Trophoblast cell (in vitro differentiated cells and primary cell): Measurements from ENCODE around the gene ARHGEF18. TPM values are rescaled to one million over a fixed set of nuclear protein-coding genes. Genes with fewer than 3 reads are reported as not detected.

Experiments used
- DNase-seq, 2 donors: peaks; one replicate each; pipeline ENCODE4 v3.0.0-alpha.2; 2016
- H2AFZ ChIP-seq: 2 replicates; pipeline ENCODE4 v1.6.1; 2013; ENCODE audit warnings: low read length, moderate library complexity, mild to moderate bottlenecking; ENCODE audit not compliant: insufficient read depth, poor library complexity
- H2AK5ac ChIP-seq: 2 replicates; pipeline ENCODE4 v1.6.1; 2013; ENCODE audit warnings: mild to moderate bottlenecking, low read length
- H2BK120ac ChIP-seq: 2 replicates; pipeline ENCODE4 v1.6.1; 2013; ENCODE audit warnings: low read length, mild to moderate bottlenecking, moderate library complexity; ENCODE audit not compliant: insufficient read depth, poor library complexity
- H2BK12ac ChIP-seq: 2 replicates; pipeline ENCODE4 v1.6.1; 2013; ENCODE audit warnings: mild to moderate bottlenecking, low read length, moderate library complexity
- H2BK5ac ChIP-seq: 2 replicates; pipeline ENCODE4 v1.6.1; 2013; ENCODE audit warnings: low read length, low read depth, moderate library complexity, mild to moderate bottlenecking; ENCODE audit not compliant: poor library complexity
- H3K14ac ChIP-seq: 2 replicates; pipeline ENCODE4 v1.6.1; 2013; ENCODE audit warnings: mild to moderate bottlenecking, low read length
- H3K18ac ChIP-seq: 2 replicates; pipeline ENCODE4 v1.6.1; 2013; ENCODE audit warnings: mild to moderate bottlenecking, low read length
- H3K23ac ChIP-seq: 2 replicates; pipeline ENCODE4 v1.6.1; 2013; ENCODE audit warnings: low read length
- H3K27ac ChIP-seq: 2 replicates; pipeline ENCODE4 v1.5.1; 2013; ENCODE audit warnings: low read depth, mild to moderate bottlenecking, inconsistent platforms, low read length, moderate library complexity
- H3K27me3 ChIP-seq: 2 replicates; pipeline ENCODE4 v1.6.1; 2013; ENCODE audit warnings: inconsistent platforms, mild to moderate bottlenecking, low read length, moderate library complexity; ENCODE audit not compliant: insufficient read depth
- H3K36me3 ChIP-seq, 2 experiments: 1 replicate in 1 of 2; 2 replicates in 1 of 2; pipeline ENCODE4 v1.6.1; 2013; ENCODE audit warnings: low read length in 2 of 2, mild to moderate bottlenecking in 2 of 2, moderate library complexity in 1 of 2; ENCODE audit not compliant: insufficient read depth in 2 of 2, control insufficient read depth in 1 of 2
- H3K4ac ChIP-seq: 2 replicates; pipeline ENCODE4 v1.6.1; 2013; ENCODE audit warnings: low read depth, mild to moderate bottlenecking, low read length, moderate library complexity
- H3K4me1 ChIP-seq, 2 experiments: 1 replicate in 1 of 2; 2 replicates in 1 of 2; pipeline ENCODE4 v1.6.1; 2013; ENCODE audit warnings: low read length in 2 of 2, mild to moderate bottlenecking in 2 of 2, moderate library complexity in 1 of 2; ENCODE audit not compliant: insufficient read depth in 2 of 2, control insufficient read depth in 1 of 2
- H3K4me2 ChIP-seq: 2 replicates; pipeline ENCODE4 v1.6.1; 2013; ENCODE audit warnings: inconsistent platforms, mild to moderate bottlenecking, low read length, moderate library complexity
- H3K4me3 ChIP-seq: 2 replicates; pipeline ENCODE4 v1.5.1; 2013; ENCODE audit warnings: mild to moderate bottlenecking, low read depth, low read length, inconsistent platforms
- H3K79me1 ChIP-seq: one replicate; pipeline ENCODE4 v1.6.1; 2013; ENCODE audit warnings: low read length
- H3K79me2 ChIP-seq: 2 replicates; pipeline ENCODE4 v1.6.1; 2013; ENCODE audit warnings: low read length, mild to moderate bottlenecking; ENCODE audit not compliant: control insufficient read depth, insufficient read depth, poor library complexity
- H3K9ac ChIP-seq: 2 replicates; pipeline ENCODE4 v1.6.1; 2013; ENCODE audit warnings: mild to moderate bottlenecking, low read length
- H3K9me3 ChIP-seq: 2 replicates; pipeline ENCODE4 v1.6.1; 2013; ENCODE audit warnings: low read depth, mild to moderate bottlenecking, control low read depth, inconsistent platforms, low read length; ENCODE audit not compliant: insufficient read depth
- H4K12ac ChIP-seq: 2 replicates; pipeline ENCODE4 v1.6.1; 2013; ENCODE audit warnings: low read depth, mild to moderate bottlenecking, low read length, moderate library complexity
- H4K8ac ChIP-seq: 2 replicates; pipeline ENCODE4 v1.6.1; 2013; ENCODE audit warnings: low read depth, mild to moderate bottlenecking, low read length, moderate library complexity
- H4K91ac ChIP-seq: one replicate; pipeline ENCODE4 v1.6.1; 2013; ENCODE audit warnings: low read depth, mild to moderate bottlenecking, low read length, moderate library complexity
- WGBS: extraction: QIAGEN DNeasy Blood & Tissue Kit; methylation state at CpG from one replicate; pipeline ENCODE4 v1.1.7; 2013; ENCODE audit warnings: missing lambda C conversion rate; ENCODE audit not compliant: insufficient read length, insufficient coverage; ENCODE audit errors: extremely low coverage; 5-methylcytosine and 5-hydroxymethylcytosine counted together
- polyA plus RNA-seq: library from polyadenylated mRNA; stranded (reverse); fragments of 200-250 nt; gene quantifications from 2 replicates; pipeline ENCODE4 v1.2.3, GENCODE V29; 2013

The ARHGEF18 gene
- polyA plus RNA-seq, result 38.7 and 39.8 TPM in 2 replicates

DNA sequence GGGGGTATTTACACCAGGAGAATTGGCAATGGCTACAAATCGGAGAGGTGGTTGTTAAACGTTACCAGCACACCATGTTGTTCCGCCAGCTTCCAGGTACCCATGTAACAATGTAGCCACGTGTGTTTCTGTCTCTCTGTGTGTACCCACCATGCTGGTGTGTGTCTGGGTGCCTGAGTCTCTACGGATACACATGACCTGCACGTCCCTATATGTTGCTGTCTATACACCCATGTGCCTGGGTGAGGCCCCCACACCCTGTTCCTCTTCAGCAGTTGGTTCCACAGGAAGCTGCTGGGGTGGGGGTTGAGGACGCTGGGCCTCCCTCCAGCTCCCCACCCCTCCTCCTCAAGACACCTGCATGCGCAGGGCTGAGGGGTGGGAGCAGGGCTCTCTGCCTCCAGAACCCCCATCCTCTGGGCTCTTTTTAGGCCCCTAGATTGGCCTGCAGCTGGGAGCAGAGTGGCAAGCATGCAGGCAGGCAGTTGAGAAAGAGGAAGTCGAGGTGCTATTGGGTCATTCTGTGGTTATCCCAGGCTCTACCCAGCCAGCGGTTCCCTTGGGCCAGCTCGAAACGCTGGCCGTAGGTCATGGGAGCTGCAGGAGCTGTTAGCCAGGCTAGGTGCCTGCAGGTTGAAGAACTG lies at the start of gene ARHGEF18:
Gene ARHGEF18, plus strand, starts transcription at position 351 of the 644 bp plus-strand sequence. CDS start 13,954 bp downstream, outside the sequence.
- peaks cover 12% of the 10 kb centered on the region for H3K9me3 ChIP-seq
- no peak within 1 kb of the TSS for H4K91ac ChIP-seq
- H3K27me3 ChIP-seq, result no peaks in the 10 kb centered on the region
- H3K4me3 ChIP-seq, result no peak within 1 kb of the TSS
- H4K12ac ChIP-seq, result no peak within 1 kb of the TSS
- no peak within 1 kb of the TSS for H3K4ac ChIP-seq
- H3K4me2 ChIP-seq, result no peak within 1 kb of the TSS
- H3K18ac ChIP-seq, result no peak within 1 kb of the TSS
- H3K4me1 ChIP-seq, result no peaks in the 10 kb centered on the region
- H3K79me1 ChIP-seq, result no peaks in the 10 kb centered on the region
- H3K14ac ChIP-seq, result no peak within 1 kb of the TSS
- no peak within 1 kb of the TSS for H3K9ac ChIP-seq
- H3K36me3 ChIP-seq, result no peaks in the 10 kb centered on the region
- H3K79me2 ChIP-seq, result no peaks in the 10 kb centered on the region
- H2AK5ac ChIP-seq, result no peak within 1 kb of the TSS
- no peak within 1 kb of the TSS for H3K27ac ChIP-seq
- no peak within 1 kb of the TSS for H2BK12ac ChIP-seq
- H3K23ac ChIP-seq, result no peak within 1 kb of the TSS
- H2AFZ ChIP-seq, result no peak within 1 kb of the TSS
- WGBS, result no CpG with 5 or more reads among the region's 13 CpGs
- no peak within 1 kb of the TSS for H2BK120ac ChIP-seq
- H2BK5ac ChIP-seq, result no peak within 1 kb of the TSS
- no peak for DNase-seq
- no peak within 1 kb of the TSS for H4K8ac ChIP-seq

DNA sequence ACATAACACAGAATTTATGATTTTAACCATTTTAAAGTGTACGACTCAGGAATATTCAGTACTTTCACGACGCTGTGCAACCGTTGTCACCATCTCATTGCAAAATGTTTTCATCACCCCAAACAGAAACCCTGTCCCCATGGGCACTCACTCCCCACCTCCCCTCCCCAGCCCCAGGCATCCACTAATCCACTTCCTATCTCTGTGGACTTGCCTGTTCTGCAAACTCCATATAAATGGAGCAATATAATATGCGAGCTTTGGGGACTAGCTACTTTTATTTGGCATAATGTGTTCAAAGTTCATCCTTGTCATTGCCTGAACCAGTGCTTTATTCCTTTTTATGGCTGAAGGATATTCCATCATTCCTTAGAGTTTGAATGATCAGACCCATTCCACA lies 47.2 kb upstream of the ARHGEF18 start:
- Histone ChIP-seq H3K4ac (no peak overlapping the region), H2BK12ac (no peak overlapping the region), H4K91ac (no peak overlapping the region), H2BK120ac (no peak overlapping the region), H2BK5ac (no peak overlapping the region), H3K4me1 (no peaks in the 10 kb centered on the region), H3K27me3 (no peaks in the 10 kb centered on the region), H3K9me3 (no peaks in the 10 kb centered on the region), H2AFZ (no peak overlapping the region), H3K79me1 (no peaks in the 10 kb centered on the region), H3K79me2 (no peaks in the 10 kb centered on the region), H4K8ac (no peak overlapping the region), H3K36me3 (no peaks in the 10 kb centered on the region), H3K4me3 (no peak overlapping the region), H3K4me2 (no peak overlapping the region), H4K12ac (no peak overlapping the region), H3K27ac (no peak overlapping the region), H3K14ac (no peak overlapping the region), H3K18ac (no peak overlapping the region), H3K9ac (no peak overlapping the region), H3K23ac (no peak overlapping the region), H2AK5ac (no peak overlapping the region)
- no CpG with 5 or more reads among the region's 5 CpGs for WGBS
- no peak for DNase-seq

DNA sequence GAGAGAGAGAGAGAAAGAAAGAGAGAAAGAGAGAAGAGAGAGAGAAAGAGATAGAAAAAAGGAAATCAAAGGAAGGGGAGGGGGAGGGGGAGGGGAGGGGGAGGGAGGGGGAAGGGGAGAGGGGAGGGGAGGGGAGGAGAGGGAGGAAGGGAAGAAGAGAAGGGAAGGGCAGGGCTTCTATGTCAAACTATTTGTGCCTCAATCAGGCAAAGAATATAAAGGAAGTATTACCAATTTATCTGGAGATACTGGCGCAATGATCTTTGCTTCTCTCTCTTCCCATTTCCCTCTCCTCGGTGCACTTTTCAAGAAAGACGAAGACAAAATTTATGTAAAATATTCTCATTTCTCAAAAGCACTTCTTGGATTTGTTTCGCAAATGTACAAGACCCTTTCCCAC lies 45.3 kb upstream of the ARHGEF18 start:
- H3K14ac ChIP-seq, result no peak overlapping the region
- no peak overlapping the region for H3K4me2 ChIP-seq
- DNase-seq, result no peak
- H2AFZ ChIP-seq, result no peak overlapping the region
- H4K8ac ChIP-seq, result no peak overlapping the region
- H4K12ac ChIP-seq, result no peak overlapping the region
- no peak overlapping the region for H3K18ac ChIP-seq
- H2BK5ac ChIP-seq, result no peak overlapping the region
- no peaks in the 10 kb centered on the region for H3K79me1 ChIP-seq
- no peak overlapping the region for H3K27ac ChIP-seq
- no peak overlapping the region for H2BK12ac ChIP-seq
- H2BK120ac ChIP-seq, result no peak overlapping the region
- H3K36me3 ChIP-seq, result no peaks in the 10 kb centered on the region
- H3K79me2 ChIP-seq, result no peaks in the 10 kb centered on the region
- H3K27me3 ChIP-seq, result no peaks in the 10 kb centered on the region
- H3K9ac ChIP-seq, result no peak overlapping the region
- no peak overlapping the region for H4K91ac ChIP-seq
- H3K9me3 ChIP-seq, result no peaks in the 10 kb centered on the region
- no peaks in the 10 kb centered on the region for H3K4me1 ChIP-seq
- H2AK5ac ChIP-seq, result no peak overlapping the region
- no peak overlapping the region for H3K4me3 ChIP-seq
- no peak overlapping the region for H3K4ac ChIP-seq
- no CpG with 5 or more reads among the region's 4 CpGs for WGBS
- H3K23ac ChIP-seq, result no peak overlapping the region

DNA sequence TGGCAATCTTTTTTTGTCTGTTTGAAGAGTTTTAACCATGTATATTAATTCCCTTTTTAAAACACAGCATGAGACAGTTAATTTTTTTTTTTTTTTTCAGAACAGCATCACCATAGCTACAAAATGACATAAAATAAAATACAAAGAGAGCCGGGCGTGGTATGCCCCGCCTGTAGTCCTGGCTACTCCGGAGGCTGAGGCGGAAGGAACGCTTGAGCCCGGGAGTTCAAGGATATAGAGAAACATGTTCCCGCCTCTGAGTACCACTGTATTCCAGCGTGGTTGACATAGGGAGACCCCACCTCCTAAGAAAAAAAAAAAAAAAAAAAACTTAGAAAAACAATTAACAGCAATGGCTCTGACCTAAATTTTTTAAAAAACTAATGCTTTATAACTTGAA lies 44.5 kb upstream of the ARHGEF18 start:
- Histone ChIP-seq H4K8ac (no peak overlapping the region), H3K23ac (no peak overlapping the region), H3K9ac (no peak overlapping the region), H3K4ac (no peak overlapping the region), H2BK12ac (no peak overlapping the region), H3K27me3 (no peaks in the 10 kb centered on the region), H3K18ac (no peak overlapping the region), H3K14ac (no peak overlapping the region), H3K4me1 (no peaks in the 10 kb centered on the region), H3K9me3 (no peaks in the 10 kb centered on the region), H4K12ac (no peak overlapping the region), H3K27ac (no peak overlapping the region), H3K4me3 (no peak overlapping the region), H2AFZ (no peak overlapping the region), H2BK5ac (no peak overlapping the region), H3K4me2 (no peak overlapping the region), H3K79me1 (no peaks in the 10 kb centered on the region), H3K36me3 (no peaks in the 10 kb centered on the region), H2AK5ac (no peak overlapping the region), H4K91ac (no peak overlapping the region), H2BK120ac (no peak overlapping the region), H3K79me2 (no peaks in the 10 kb centered on the region)
- WGBS, result no CpG with 5 or more reads among the region's 9 CpGs
- DNase-seq, result no peak
